Esophagus squamous epithelium (tissue), 4 donors: ENCODE measurements around the gene HECTD2.
A peak's percentile ranks its signal among the peaks of the same experiment; 100 is the strongest.
"Not testable (repeated sequence)": the region's sequence is repeated elsewhere in the genome, so short reads cannot be mapped to it uniquely, and the experiment has no call there.

ENCODE experiments used
- CTCF ChIP-seq, 6 experiments: fragments of 450-650 bp in 4 of 6; fragments of 200-600 bp in 2 of 6; sonication (generic) in 2 of 6; IDR thresholded peaks; one replicate each; pipeline ENCODE4 v1.5.1; 2016 to 2019; ENCODE audit warnings: antibody characterized with exemption in 6 of 6, mild to moderate bottlenecking in 4 of 6, moderate library complexity in 4 of 6
- POLR2A ChIP-seq, 4 donors: fragments of 450-650 bp; IDR thresholded peaks; one replicate each; pipeline ENCODE4 v1.6.1; 2017; ENCODE audit warnings: antibody characterized with exemption in 4 of 4, mild to moderate bottlenecking in 4 of 4, moderate library complexity in 3 of 4

- not testable (repeated sequence) for TF ChIP-seq POLR2A (IDR thresholded peaks at IDR 0.05)
- peak in 4 of 6 experiments; percentile 31 to 66 (median 40) for TF ChIP-seq CTCF (IDR thresholded peaks at IDR 0.05)
These were observed 40.1 kb upstream of the HECTD2 start for GRCh38 chr10:91369978-91370589.
